Umbilical cord (tissue), 2 donors: Measurements from ENCODE around the gene EXOSC1. TPM values are rescaled to one million over a fixed set of nuclear protein-coding genes. Genes with fewer than 3 reads are reported as not detected.
"Not testable (repeated sequence)": the region's sequence is repeated elsewhere in the genome, so short reads cannot be mapped to it uniquely, and the experiment has no call there.

Source experiments
- DNase-seq: peaks from one replicate; pipeline ENCODE4 v3.0.0-alpha.2; 2015; ENCODE audit warnings: low spot score
- total RNA-seq: library from RNA; depleted of rRNA; stranded (reverse); fragments of >200 nt; gene quantifications from one replicate; pipeline ENCODE4 v1.2.3, GENCODE V29; 2014; ENCODE audit warnings: low replicate concordance; ENCODE audit not compliant: insufficient read depth

Gene EXOSC1
- 16.1 TPM for total RNA-seq

DNA sequence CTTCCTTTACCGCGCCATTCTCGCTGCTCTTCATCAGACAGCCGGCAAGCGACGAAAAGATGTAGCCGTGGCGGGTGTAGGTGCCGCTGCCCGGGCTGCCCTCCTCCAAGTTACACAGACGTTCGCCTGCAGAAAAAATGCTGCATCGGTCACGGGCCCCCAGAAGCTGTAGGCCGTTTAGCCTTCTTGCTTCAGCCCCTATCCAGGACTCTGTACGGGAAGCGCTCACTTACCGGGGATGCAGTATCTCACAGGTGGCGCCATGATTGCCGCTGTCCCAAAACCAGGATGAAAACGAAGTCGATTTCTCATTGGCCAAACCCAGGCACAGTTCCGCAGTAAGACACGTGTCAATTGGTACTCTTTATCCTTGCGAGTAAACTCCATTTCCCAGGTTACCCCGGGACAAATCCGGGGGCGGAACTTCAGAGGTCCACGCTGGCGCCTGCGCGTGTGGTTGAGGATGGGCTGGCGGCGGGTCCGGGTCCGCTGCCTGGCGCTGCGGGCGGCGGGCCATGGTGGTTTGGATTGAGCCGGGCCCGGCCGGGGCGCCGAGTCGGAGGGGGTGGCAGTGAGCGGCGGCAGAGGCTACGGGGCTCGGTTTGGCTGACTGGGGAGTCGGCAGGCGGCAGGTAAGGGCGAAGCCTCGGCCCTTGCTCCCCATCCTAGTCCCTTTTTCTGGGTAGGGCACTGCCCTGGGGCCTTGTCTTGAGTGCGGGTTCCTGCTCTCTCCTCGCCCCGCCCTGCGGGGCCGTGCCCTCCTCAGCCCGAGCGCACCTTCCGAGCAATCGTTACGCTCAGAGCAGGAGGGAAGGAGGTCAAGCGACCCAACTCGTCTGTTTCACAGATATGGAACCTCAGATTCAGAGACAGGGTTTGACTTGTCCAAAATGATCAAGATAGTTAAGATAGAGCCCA lies at the start of gene EXOSC1, which contains the start of gene ZDHHC16:
Gene EXOSC1 (minus strand): TSS at position 285 of the 918 bp plus-strand sequence. CDS start 21 bp downstream, at position 264.
Gene ZDHHC16 (plus strand): TSS at position 454 of the 918 bp plus-strand sequence. CDS start 5,501 bp downstream, outside the sequence.
- DNase-seq, result peak; percentile 99

DNA sequence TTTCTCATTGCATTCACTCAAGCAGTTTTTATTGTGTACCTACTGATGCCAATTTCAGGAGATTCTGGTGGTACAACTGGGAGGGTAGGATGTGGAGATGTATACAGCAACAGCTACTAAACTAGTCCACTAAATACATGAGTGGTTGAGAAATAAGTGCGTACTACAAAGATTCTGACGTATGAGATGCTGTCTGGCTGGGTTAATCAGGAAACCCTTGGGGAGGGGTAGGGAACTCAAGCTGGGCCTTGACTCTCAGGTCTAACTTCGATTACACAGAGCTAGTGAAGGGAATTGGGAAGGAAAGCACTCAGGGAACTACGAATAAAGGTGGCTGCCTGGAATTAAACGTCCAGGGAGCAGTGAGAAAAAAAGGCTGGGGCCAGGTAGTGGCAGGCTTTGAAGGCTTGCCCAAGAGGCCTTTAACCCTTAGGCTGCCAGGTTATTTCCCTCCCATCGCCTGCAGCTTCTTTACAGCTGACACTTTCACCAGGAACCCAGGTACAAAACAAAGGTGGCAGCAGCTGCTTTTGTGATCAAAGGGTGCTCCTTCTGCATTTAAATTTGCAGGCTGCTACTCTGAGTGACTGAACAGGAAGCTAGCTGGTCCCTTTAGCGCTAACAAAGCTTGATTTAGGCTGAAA lies 49.2 kb upstream of the EXOSC1 start:
- no peak for DNase-seq

DNA sequence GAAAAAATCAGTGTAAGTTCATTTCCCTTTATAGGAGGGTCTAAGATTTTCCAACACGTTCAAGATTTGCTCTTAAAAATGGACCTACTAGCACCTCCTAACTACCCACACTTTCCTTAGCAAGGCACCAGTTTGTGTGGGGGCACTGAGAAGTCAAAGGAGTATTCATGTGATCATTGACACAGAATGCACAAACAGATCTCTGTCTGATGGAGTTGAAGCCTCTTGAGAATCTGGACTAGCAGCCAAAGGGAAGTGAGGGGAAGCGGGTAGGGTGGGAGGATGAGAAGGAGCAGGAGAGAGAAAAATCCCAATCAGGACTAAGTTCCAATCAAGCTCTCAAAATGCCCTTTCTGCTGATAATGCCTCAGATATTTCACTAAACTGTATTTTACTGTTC lies 48.3 kb upstream of the EXOSC1 start:
- no peak for DNase-seq

- no peak for DNase-seq
Measured at GRCh38 chr10:97490592-97490991, 44.8 kb upstream of the EXOSC1 start.

GRCh38 chr10:97485647-97486281 lies 40.0 kb upstream of the EXOSC1 start:
- no peak for DNase-seq

GRCh38 chr10:97483921-97484320 lies 38.1 kb upstream of the EXOSC1 start:
- DNase-seq, result no peak

DNA sequence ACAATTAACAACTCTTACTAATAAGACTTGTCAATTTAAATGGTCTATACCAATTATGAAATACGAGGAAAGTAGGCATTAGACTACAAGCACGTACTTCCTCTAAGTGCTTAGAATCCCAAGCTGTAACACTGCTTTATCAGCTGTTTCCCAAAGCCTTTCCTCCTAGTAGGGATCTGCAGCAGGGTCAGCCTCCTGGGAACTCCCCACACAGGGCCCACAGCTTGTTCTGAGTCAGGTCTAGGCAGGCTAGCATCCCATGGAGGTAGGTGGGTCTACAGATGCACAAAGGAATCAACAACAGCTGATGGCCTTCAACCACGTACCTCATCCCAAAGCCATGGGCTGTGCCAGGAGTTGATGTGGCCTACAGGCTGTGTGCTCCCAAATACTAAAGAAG lies 37.7 kb upstream of the EXOSC1 start:
- peak; percentile 17 for DNase-seq

DNA sequence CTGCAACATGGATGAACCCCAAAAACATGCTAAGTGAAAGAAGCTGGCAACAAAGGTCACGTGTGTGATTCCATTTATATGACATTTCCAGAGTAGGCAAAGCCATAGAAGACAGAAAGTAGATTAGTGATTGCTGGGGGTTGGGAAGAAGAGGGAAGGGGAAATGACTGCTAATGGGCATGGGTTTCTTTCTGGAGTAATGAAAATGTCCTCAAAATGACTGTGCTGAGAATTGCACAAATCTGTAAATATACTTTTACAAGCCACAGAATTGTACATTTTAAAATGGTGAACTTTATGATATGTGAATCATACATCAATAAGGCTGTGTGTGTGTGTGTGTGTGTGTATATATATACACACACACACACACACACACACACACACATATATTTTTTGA lies 36.6 kb upstream of the EXOSC1 start:
- no peak for DNase-seq

- no peak for DNase-seq
Measured at GRCh38 chr10:97481071-97481470, 35.3 kb upstream of the EXOSC1 start.

GRCh38 chr10:97479939-97480338 lies 34.1 kb upstream of the EXOSC1 start:
- DNase-seq, result no peak

DNA sequence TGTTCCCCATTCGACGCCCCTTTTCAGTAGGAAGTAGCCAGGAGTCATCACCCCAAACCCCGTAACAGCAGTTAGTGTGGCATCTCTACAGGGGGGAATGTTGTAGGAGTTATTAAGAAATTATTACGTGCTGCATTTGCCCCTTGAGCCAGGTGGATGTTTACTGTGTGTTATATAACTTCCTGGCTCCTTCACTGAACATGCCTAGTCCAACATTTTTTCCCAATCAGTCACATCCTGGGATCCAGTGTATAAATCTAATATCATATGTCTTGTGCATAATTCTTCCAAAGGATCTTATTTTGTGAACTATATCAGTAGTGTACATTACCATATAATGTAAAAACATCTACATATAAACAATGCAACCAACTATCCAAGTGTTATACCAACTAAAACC lies 33.6 kb upstream of the EXOSC1 start:
- DNase-seq, result not testable (repeated sequence)

DNA sequence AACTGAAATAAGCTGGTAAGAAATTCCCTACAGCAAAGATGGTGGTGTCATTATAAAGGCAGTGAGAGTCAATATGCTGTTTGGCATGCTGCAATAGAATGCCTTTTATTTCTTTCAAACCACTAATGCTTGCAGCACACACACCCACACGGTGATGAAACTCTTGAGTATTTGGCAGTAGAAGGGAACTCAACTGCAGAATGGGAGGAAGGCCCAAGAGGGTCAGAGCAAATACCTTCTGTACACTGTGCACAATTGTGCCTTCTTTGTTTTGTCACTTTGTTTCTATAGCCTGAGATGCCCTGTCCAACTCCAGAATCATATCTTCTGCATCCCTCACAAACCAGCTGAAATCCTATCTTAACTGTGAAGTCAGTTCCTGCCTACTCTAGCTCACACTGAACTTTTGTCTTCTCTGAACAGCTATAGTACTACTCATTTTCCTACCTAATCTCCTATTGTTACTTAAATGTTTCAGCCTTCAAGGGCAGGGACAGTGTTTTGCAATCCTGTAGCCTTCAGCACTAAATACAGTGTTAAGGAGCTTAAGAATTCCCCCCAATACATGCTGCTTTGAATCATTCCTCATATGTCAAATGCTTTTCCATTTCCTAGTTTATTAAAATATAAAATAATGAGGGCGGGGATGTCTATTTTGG lies 30.3 kb upstream of the EXOSC1 start:
- DNase-seq, result no peak

DNA sequence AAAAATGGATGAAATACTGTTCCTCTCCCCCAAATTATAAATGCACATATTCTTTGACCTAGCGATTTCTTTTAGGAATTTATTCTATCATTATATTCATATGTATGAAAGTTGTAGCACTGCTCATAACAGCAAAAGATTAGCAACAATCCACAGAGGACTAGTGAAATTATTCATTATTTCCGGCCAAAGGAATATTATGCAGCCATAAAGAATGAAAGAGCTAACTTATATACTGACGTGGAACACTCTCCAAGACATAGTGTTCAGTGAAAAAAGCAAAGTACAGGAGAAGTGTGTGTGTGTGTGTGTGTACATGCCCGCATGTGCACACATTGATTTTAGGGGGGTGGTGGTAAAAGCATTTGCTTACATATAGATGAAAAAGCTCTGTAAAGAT lies 29.1 kb upstream of the EXOSC1 start:
- DNase-seq, result no peak

GRCh38 chr10:97468781-97469180 lies 23.0 kb upstream of the EXOSC1 start:
- DNase-seq, result not testable (repeated sequence)

DNA sequence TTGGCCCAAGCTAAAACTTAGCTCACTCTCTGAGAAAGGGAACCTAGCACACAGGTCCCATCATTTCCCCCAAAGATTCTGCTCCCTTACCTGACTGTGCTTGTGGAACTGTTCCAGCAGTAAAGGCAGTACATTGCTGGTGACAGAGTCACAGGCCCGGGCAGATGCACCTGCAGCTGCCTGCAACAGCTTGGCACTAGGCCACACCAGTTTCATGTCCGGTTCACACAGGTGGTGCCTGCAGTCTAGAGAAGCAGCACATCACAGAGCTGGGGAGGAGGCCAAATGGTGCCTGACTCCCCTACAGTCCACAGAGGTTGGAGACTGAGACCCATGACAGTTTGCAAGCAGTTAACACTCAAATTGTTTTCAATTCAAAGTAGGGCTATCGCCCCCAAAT lies 22.4 kb upstream of the EXOSC1 start:
- DNase-seq, result no peak

DNA sequence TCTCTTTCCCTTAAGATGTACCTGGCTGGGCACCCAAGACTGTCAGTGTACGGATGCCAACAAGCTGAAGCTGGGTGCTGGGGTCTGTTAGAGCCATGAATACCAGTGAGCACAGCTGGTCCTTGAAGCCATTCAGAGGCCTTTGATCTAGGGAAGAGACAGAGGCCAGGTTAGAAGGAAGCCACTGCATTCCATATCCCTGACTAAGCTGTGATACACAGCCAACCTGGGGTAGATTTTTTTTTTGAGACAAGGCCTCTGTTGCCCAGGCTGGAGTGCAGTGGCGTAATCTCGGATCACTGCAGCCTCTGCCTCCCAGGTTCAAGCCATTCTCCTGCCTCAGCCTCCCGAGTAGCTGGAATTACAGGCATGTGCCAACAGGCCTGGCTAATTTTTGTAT lies 20.9 kb upstream of the EXOSC1 start:
- no peak for DNase-seq

- no peak for DNase-seq
Measured at GRCh38 chr10:97465982-97466381, 20.2 kb upstream of the EXOSC1 start.

GRCh38 chr10:97464226-97464625 lies 18.4 kb upstream of the EXOSC1 start:
- no peak for DNase-seq

DNA sequence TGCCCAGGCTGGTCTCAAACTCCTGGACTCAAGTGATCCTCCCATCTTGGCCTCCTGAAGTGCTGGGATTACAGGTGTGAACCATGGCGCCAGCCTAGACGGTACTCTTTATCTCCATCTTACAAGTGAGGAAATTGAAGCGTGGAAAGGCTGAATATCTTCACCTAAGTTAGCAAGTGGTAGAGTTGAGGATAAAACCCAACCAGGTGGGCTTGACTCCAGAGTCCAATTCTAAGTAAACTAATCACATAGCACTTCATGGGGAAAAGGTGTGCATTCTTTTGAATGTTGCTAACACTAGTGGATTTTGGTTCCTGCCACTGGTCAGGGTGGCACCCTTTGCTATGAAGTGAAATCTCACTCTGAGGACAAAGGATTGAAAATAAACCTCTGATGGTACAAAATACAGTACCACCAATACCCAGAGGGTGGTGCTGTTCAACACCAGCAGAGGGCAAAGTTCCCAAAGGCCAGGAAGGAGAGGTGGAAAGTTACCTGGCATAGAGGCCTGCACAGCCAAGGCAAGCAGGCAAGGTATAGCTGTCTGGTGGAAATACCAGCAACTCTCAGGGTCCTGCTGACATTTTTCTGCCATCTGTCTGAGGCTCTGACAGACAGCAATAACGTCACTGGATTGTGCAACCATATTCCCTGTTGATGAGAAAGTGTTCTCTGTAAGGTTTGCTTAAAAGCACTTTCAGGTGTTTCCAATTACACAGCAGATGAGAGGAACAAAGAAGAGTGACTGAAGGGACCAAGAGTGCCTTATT lies 17.7 kb upstream of the EXOSC1 start:
- DNase-seq, result peak; percentile 42

DNA sequence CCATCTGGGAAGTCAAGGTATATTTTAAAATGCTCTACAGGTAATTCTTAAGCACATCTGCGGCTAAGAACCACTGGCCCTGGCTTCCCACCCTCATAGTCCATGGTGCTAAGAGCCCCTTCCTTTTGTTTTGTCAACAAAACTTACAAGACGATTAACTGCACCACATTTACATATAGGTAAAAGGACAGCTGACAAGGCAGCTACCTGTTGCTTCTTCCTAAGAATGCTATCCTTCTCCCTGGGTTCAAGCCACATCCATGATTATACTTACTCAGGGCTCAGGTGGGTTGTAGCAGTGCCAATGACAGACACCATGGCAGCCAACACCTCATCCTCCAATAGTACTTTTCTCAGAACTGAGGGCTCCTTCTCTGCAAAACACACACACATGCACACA lies 16.5 kb upstream of the EXOSC1 start:
- DNase-seq, result no peak

- no peak for DNase-seq
Measured at GRCh38 chr10:97459933-97460332, 14.1 kb upstream of the EXOSC1 start.
